G401.6 (cell line): Measurements from ENCODE around the gene GUCA2A.
"Not testable (repeated sequence)": the region's sequence is repeated elsewhere in the genome, so short reads cannot be mapped to it uniquely, and the experiment has no call there.

ENCODE experiments used
- FAIRE-seq: peaks from 2 replicates; lab custom pipeline; 2012; peaks lifted over from hg19 to GRCh38; lab: Jason Lieb, UNC

GUCA2A gene

GRCh38 chr1:42164551-42165420 is at the start of gene GUCA2A:
TSS of gene GUCA2A (minus strand) at chr1:42164745. CDS start at chr1:42164712, 33 bp downstream.
- no peak for FAIRE-seq

DNA sequence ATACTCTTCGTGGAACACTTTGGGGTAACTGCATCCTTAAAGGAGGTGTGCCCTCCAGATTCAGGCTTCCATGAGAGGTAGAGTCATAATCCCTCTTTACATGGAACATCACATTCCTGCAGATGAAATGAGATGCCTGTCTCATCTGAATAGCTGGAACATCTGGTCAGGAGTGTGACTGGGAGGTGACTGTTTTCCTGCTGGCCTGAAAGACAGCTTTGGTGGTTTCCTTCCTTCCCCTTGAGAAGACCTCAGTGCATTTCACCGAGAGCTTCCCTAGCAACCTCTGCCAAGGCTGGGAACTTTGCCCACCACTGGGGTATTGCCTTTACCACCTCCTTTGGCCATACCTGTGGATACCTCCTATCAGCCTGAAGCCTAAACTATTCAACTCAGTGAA is 46.7 kb upstream of the GUCA2A start:
- no peak for FAIRE-seq

DNA sequence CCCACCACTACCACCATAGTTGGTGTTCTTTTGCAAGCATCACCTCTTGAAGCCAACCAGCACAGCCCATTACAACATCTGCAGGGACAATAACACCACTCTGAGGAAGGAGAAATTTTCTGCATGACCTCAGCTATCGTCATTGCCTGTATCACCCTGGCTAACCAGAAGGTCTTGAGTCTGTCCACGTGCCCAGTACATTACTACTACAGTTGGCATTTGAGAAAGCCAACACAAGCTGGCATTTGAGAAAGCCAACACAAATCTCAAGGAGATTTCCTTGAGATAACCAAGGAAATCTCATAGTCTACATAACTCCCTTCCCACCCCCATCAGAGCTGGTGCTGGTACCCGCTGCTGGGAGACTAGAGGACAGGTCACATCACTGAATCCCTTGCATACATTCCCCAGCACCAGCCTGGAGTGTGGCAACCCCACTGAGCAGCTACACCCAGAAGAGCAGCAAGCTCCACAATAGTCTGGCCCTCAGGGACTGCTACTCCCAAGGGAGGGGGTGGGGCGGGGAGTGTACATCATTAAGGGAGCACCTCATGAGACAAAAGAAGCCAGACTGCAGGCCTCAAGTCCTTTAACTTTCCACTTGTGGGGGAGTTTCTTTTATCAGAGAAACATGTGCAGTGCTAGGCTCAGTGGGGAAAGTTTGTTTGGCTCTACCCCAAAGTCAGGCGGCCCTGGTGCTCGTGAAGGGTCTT is 46.0 kb upstream of the GUCA2A start:
- no peak for FAIRE-seq

DNA sequence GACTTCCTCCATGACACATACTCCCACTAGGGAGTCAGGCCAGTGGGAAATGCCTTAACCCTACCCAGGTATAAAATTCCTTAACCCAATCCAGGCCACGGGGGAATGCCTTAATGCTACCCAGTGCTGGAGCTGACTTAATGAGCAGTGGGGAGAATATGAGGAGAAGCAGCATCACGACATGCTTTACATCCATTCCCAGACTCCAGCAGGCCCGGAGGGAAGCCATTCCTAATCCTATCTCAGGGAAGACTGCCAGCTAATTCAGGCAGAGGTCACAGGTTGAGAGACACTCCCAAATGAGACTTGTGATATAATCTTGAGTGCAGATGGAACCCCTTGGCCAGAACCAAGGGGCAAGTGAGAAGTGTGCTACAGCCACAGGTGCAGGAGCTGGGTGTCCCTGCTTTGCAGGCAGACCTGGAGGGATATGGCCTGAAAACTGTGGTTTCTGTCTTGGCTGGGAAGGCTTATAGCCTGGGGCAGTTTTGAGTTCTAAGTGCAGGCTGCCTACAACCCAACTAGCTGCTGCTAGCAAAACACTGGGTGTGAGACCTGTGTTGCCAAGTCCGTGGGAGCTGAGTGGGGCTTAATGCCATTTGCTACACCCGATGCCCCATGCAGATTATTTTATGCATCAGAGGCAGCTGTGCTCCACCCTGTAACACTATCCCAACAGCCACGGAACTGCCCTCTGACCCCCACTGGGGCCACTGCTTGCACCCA is 45.1 kb upstream of the GUCA2A start:
- no peak for FAIRE-seq

- not testable (repeated sequence) for FAIRE-seq
These were observed 42.4 kb upstream of the GUCA2A start for GRCh38 chr1:42206930-42207329.

GRCh38 chr1:42206164-42206563 is 41.6 kb upstream of the GUCA2A start:
- no peak for FAIRE-seq

- FAIRE-seq, result no peak
These were observed 37.4 kb upstream of the GUCA2A start for GRCh38 chr1:42201986-42202385.

DNA sequence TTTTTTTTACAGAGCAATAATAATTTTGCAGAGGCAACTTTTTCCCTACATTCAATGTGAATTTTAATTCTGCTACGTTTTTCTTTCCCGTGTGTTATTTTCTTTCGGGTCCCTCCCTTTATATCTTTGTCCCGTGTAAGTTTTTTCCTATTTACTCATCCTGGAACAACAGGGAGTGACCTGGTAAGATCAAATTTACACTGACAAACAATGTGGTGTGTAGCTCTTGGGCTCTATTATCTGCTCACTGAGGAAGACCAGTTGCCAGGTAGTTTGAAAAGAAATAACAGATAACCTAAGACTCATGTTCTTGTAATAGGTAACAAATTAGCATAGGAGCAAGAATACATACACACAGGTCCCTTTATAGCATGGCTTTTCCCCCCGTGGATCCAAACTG is 33.7 kb upstream of the GUCA2A start:
- no peak for FAIRE-seq

- no peak for FAIRE-seq
These were observed 31.3 kb upstream of the GUCA2A start for GRCh38 chr1:42195841-42196240.

DNA sequence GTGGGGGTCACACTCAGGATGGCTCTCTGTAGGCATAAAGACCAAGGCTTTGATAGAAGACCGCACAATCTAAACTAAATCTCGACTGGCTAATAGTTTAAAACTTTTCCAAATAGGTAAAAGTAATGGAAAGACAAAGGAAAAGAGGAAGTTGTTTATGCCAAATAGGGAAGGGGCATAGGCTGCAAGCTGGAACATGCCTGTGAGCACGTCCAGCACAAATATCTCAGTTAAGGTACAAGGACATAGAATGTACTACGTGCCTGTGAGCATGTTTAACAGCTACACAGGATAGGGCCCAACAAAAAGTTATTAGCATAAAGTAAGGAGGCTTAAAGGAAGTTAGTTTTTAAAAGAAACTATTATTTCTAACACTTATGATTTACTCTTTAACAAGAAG is 27.6 kb upstream of the GUCA2A start:
- FAIRE-seq, result no peak

- no peak for FAIRE-seq
These were observed 26.8 kb upstream of the GUCA2A start for GRCh38 chr1:42191319-42191718.

GRCh38 chr1:42189931-42190853 is 25.6 kb upstream of the GUCA2A start:
- no peak for FAIRE-seq

GRCh38 chr1:42186152-42186551 is 21.6 kb upstream of the GUCA2A start:
- no peak for FAIRE-seq

DNA sequence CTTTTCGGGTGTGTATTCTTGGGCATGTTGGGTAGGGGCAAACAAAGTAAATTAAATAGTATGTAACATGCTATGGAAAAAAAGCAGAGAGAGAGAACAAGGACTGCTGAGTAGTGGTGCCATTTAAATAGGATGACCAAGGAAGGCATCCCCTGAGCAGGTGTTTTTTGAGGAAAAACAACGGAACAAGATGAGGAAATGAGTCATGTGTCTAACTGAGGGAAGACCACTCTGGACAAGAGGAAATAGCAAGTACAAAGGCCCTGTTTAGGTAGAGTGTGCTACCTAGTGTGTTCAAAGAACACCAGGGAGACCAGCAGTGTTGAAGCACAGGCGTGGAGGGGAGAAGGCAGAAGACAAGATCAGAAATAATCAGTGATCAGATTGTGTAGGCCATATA is 20.1 kb upstream of the GUCA2A start:
- FAIRE-seq, result no peak

- FAIRE-seq, result no peak
These were observed 19.4 kb upstream of the GUCA2A start for GRCh38 chr1:42183957-42184268.

- FAIRE-seq, result no peak
These were observed 18.8 kb upstream of the GUCA2A start for GRCh38 chr1:42183210-42183956.

DNA sequence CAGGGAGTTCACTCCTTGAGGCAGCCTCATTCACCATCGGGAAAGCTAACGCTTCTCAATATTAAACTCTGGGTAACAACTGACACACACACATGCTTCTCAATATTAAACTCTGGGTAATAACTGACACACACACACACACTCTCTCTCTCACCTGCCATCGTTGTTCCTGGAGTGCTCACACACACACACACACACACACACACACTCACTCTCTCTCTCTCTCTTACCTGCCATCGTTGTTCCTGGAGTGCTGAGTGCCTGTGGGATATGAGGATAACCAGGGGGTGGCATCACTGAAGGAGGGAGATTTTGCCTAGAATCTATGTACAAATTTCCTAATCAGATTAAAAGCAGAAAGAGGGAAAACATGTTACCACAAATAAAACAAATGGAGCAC is 17.1 kb upstream of the GUCA2A start:
- no peak for FAIRE-seq

DNA sequence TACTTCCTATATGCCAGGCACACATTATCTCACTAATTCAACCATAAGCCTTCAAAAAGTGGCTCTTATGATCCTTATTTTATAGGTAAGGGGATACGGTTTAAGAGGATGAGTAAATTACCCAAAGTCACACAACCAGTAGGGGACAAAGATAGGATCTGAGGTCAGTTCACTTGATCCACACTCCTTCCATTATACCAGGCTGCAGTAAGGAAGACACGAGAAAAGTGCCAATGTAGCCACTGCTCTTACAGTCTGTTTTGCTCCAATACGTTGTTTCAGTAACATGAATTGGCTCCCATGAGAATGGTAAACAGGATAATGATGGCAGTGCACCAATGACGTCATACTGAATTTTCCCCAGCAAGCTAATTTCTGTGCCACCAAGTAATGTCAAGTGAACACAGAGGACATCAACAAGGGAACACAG is 15.4 kb upstream of the GUCA2A start:
- no peak for FAIRE-seq

DNA sequence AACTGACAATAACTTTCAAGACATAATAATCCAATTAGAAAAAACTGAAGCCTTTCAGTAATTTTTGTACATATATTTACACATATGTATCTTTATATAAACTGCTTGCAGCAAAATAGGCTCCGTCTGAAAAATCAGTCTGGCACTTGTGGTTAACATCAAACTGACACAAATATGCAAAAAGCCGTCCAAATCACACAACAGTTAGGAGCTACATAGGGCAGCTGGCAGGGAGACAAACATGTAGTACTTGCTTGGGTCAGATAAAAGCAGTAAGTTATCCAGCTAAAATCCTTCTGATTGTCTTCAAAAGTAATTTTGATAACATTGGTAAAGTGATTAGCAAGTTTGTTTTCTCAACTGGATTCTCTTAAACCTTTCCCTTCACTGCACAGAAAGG is 14.7 kb upstream of the GUCA2A start:
- FAIRE-seq, result no peak

DNA sequence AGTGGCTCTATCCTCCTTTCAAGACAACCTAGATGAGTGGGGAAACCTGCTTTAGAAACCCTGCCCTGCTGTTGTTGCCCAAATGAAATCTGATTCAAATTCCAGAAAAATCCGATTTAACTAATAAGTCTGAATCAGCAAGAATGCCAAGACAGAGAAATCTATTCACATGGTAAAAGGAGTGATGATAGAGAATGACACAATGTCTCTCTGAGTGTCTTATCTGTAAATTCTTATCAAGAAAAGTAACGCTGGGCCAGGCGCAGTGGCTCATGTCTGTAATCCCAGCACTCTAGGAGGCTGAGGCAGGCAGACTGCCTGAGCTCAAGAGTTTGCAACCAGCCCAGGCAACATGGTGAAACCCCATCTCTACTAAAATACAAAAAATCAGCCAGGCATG is 13.7 kb upstream of the GUCA2A start:
- no peak for FAIRE-seq

GRCh38 chr1:42177541-42177981 is 13.0 kb upstream of the GUCA2A start:
- no peak for FAIRE-seq
